GM18507 (cell line): Measurements from ENCODE around the gene PEAK3.

Experiments
- DNase-seq: peaks from one replicate; pipeline ENCODE4 v3.0.0; 2011; ENCODE audit warnings: low read depth; ENCODE audit not compliant: insufficient read length; ENCODE audit errors: extremely low spot score
- FAIRE-seq: peaks from 2 replicates; lab custom pipeline; 2011; peaks lifted over from hg19 to GRCh38; lab: Jason Lieb, UNC

The PEAK3 gene

GRCh38 chr19:2253106-2254063 lies 28.6 kb downstream of the PEAK3 start:
- DNase-seq (no peak), FAIRE-seq (no peak)

- FAIRE-seq (no peak), DNase-seq (no peak)
Observed at GRCh38 chr19:2252797-2253105, 29.2 kb downstream of the PEAK3 start.

GRCh38 chr19:2252055-2252796 lies 29.7 kb downstream of the PEAK3 start:
- FAIRE-seq (no peak), DNase-seq (no peak)

- DNase-seq (no peak), FAIRE-seq (no peak)
Observed at GRCh38 chr19:2251106-2252054, 30.6 kb downstream of the PEAK3 start.

- FAIRE-seq (no peak), DNase-seq (no peak)
Observed at GRCh38 chr19:2250766-2251105, 31.2 kb downstream of the PEAK3 start.

GRCh38 chr19:2249880-2250765 lies 31.9 kb downstream of the PEAK3 start:
- FAIRE-seq (no peak), DNase-seq (no peak)

GRCh38 chr19:2249010-2249866 lies 32.7 kb downstream of the PEAK3 start, which contains the start of gene AMH:
TSS of gene AMH (plus strand) at chr19:2249323. CDS start at chr19:2249333, 10 bp downstream.
- FAIRE-seq (no peak), DNase-seq (no peak)

GRCh38 chr19:2248136-2249009 lies 33.6 kb downstream of the PEAK3 start:
- DNase-seq (no peak), FAIRE-seq (no peak)

GRCh38 chr19:2247433-2248101 lies 34.4 kb downstream of the PEAK3 start:
- FAIRE-seq (no peak), DNase-seq (no peak)

GRCh38 chr19:2246801-2247361 lies 35.1 kb downstream of the PEAK3 start:
- DNase-seq = no peak
- FAIRE-seq = no peak

- DNase-seq (no peak), FAIRE-seq (no peak)
Observed at GRCh38 chr19:2246014-2246620, 35.9 kb downstream of the PEAK3 start.

- no peak for FAIRE-seq
- DNase-seq = no peak
Observed at GRCh38 chr19:2245273-2245672, 36.7 kb downstream of the PEAK3 start.

GRCh38 chr19:2244486-2244885 lies 37.5 kb downstream of the PEAK3 start:
- FAIRE-seq = no peak
- DNase-seq = no peak

- DNase-seq (no peak), FAIRE-seq (no peak)
Observed at GRCh38 chr19:2244125-2244411, 37.9 kb downstream of the PEAK3 start.

GRCh38 chr19:2243274-2244124 lies 38.5 kb downstream of the PEAK3 start:
- FAIRE-seq = no peak
- no peak for DNase-seq
